H1 (cell line): ENCODE data around the gene SHMT2. TPM values are rescaled to one million over a fixed set of nuclear protein-coding genes. Genes with fewer than 3 reads are reported as not detected.

Source experiments
- ATF2 ChIP-seq: IDR thresholded peaks from 2 replicates; pipeline ENCODE4 v1.6.1; 2012; ENCODE audit warnings: low read length, inconsistent platforms
- CBX5 ChIP-seq: fragments of 300-800, 300-1000 bp; sonication (generic); IDR thresholded peaks from 2 replicates; pipeline ENCODE4 v1.7.1; 2016; ENCODE audit warnings: antibody characterized with exemption, low read length, low read depth
- CTCF ChIP-seq, 3 experiments: IDR thresholded peaks; 1 replicate in 2 of 3; 2 replicates in 1 of 3; pipeline versions ENCODE4 v1.5.1 to v1.6.1; 2011; ENCODE audit warnings: low read length in 3 of 3, mild to moderate bottlenecking in 3 of 3, inconsistent platforms in 2 of 3, low read depth in 1 of 3, moderate library complexity in 1 of 3; ENCODE audit not compliant: insufficient read depth in 1 of 3; ENCODE audit errors: control extremely low read depth in 1 of 3
- JUN ChIP-seq: IDR thresholded peaks from 2 replicates; pipeline ENCODE4 v1.6.1; 2011; ENCODE audit warnings: low read depth, mild to moderate bottlenecking, improper control_type of control experiment, low read length
- RFX5 ChIP-seq: IDR thresholded peaks from 2 replicates; pipeline ENCODE4 v1.6.1; 2011; ENCODE audit warnings: low read depth, low read length, improper control_type of control experiment, borderline replicate concordance
- SIX5 ChIP-seq: IDR thresholded peaks from 2 replicates; pipeline ENCODE4 v1.6.1; 2011; ENCODE audit warnings: mild to moderate bottlenecking, low read depth, low read length
- polyA plus RNA-seq, 7 experiments: library from polyadenylated mRNA; depleted of rRNA in 3 of 7; stranded (reverse) in 5 of 7; unstranded in 2 of 7; fragments of >200 nt in 5 of 7; fragments of 200-250 nt in 2 of 7; gene quantifications; 1 replicate in 5 of 7; 2 replicates in 1 of 7; 4 replicates in 1 of 7; pipeline versions ENCODE4 v1.2.1 to v1.2.3, GENCODE V29; 2011 to 2013; ENCODE audit warnings: missing spikeins in 2 of 7, mixed read lengths in 2 of 7
- total RNA-seq: library from RNA; stranded (reverse); fragmentation: NEBNext Ultra II Directional; extraction: Animal tissue kit (Norgen Biotek cat#: 25700); gene quantifications from 2 replicates; pipeline ENCODE4 v1.2.1, GENCODE V29; 2021

Gene SHMT2
- total and polyA plus RNA-seq, 2 of the 8 experiments (the other 6 are each of a cell fraction or from before 2014, with no cell fraction given), result 274 to 520 TPM

GRCh38 chr12:57224973-57225679 lies 4.4 kb upstream of the SHMT2 start (continued):
- peak in 2 of 3 experiments; percentile 96 to 98; a peak in 3 of 4 replicates for TF ChIP-seq CTCF (IDR thresholded peaks at IDR 0.05; ENCODE audit: control extremely low read depth in 1 of 3, insufficient read depth in 1 of 3, low read depth in 1 of 3, low read length in 3 of 3)
- TF ChIP-seq CBX5, result no peak
- TF ChIP-seq SIX5, result no peak
- no peak for TF ChIP-seq RFX5
- no peak for TF ChIP-seq ATF2
- TF ChIP-seq JUN, result no peak
- TF ChIP-seq, all 59 proteins: peak for 18
